IMR-90 (cell line): Measurements from ENCODE around the gene SEBOX. TPM values are rescaled to one million over a fixed set of nuclear protein-coding genes. Genes with fewer than 3 reads are reported as not detected.

Experiments used
- CTCF ChIP-seq: conservative IDR thresholded peaks from 2 replicates; pipeline ENCODE4 v1.5.1; 2012; ENCODE audit warnings: mild to moderate bottlenecking, low read depth, low read length, improper control_type of control experiment
- polyA plus RNA-seq, 3 experiments: library from polyadenylated mRNA; depleted of rRNA; stranded (reverse); fragments of >200 nt; gene quantifications; 2 replicates each; pipeline ENCODE4 v1.2.3, GENCODE V29; 2012; ENCODE audit warnings: low replicate concordance in 1 of 3
- total RNA-seq: library from RNA; depleted of rRNA; stranded (reverse); fragments of >200 nt; gene quantifications from 2 replicates; pipeline ENCODE4 v1.2.3, GENCODE V29; 2012

The SEBOX gene
- total and polyA plus RNA-seq, 2 of the 4 experiments (the other 2 are of a cell fraction) = not detected

GRCh38 chr17:28335959-28336871 is 28.8 kb downstream of the SEBOX start (continued):
- no peak for TF ChIP-seq CTCF
